Right renal cortex interstitium (tissue), 3 donors: ENCODE results near the gene LEFTY1. TPM values are rescaled to one million over a fixed set of nuclear protein-coding genes. Genes with fewer than 3 reads are reported as not detected.
A peak's percentile ranks its signal among the peaks of the same experiment; 100 is the strongest.
"Not testable (repeated sequence)": the region's sequence is repeated elsewhere in the genome, so short reads cannot be mapped to it uniquely, and the experiment has no call there.

Source experiments
- DNase-seq, 3 donors: peaks; one replicate each; pipeline ENCODE4 v3.0.0-alpha.2; 2013; ENCODE audit warnings: low read depth in 3 of 3, low spot score in 2 of 3
- polyA plus RNA-seq, 3 donors: library from polyadenylated mRNA; unstranded; fragments of 120-200 nt; gene quantifications; one replicate each; pipeline ENCODE4 v1.2.1, GENCODE V29; 2013; ENCODE audit not compliant: insufficient read length in 3 of 3

LEFTY1 gene
- polyA plus RNA-seq: 1 to 10 TPM; 3.0 to 5.8 (median 5.5) TPM

- peak in 2 of 3 donors; percentile 81 to 86 for DNase-seq
These were observed at the start of gene LEFTY1 for GRCh38 chr1:225888898-225889601. LEFTY1 (minus strand) TSS chr1:225889146; CDS start chr1:225889066, 80 bp downstream.

GRCh38 chr1:225937048-225937968 lies 48.4 kb upstream of the LEFTY1 start:
- DNase-seq: no peak

GRCh38 chr1:225936523-225936922 lies 47.6 kb upstream of the LEFTY1 start:
- no peak for DNase-seq

- not testable (repeated sequence) for DNase-seq
These were observed 47.1 kb upstream of the LEFTY1 start for GRCh38 chr1:225936086-225936485.

- DNase-seq: no peak
These were observed 45.8 kb upstream of the LEFTY1 start for GRCh38 chr1:225934711-225935110.

GRCh38 chr1:225933072-225933471 lies 44.1 kb upstream of the LEFTY1 start:
- DNase-seq: no peak

- no peak for DNase-seq
These were observed 42.6 kb upstream of the LEFTY1 start for GRCh38 chr1:225931270-225932136.

- no peak for DNase-seq
These were observed 41.6 kb upstream of the LEFTY1 start for GRCh38 chr1:225930566-225930965.

GRCh38 chr1:225929462-225929861 lies 40.5 kb upstream of the LEFTY1 start:
- DNase-seq: not testable (repeated sequence)

GRCh38 chr1:225928186-225929175 lies 39.5 kb upstream of the LEFTY1 start:
- no peak for DNase-seq

GRCh38 chr1:225926551-225927113 lies 37.7 kb upstream of the LEFTY1 start:
- no peak for DNase-seq

GRCh38 chr1:225923692-225924555 lies 35.0 kb upstream of the LEFTY1 start, which contains the start of gene PYCR2:
PYCR2 (minus strand) TSS chr1:225924250; CDS start chr1:225924110, 140 bp downstream.
- peak; percentile 85 to 93 (median 87) for DNase-seq

GRCh38 chr1:225923381-225923691 lies 34.4 kb upstream of the LEFTY1 start:
- DNase-seq: no peak

- no peak for DNase-seq
These were observed 33.1 kb upstream of the LEFTY1 start for GRCh38 chr1:225921734-225922709.

GRCh38 chr1:225919906-225920305 lies 31.0 kb upstream of the LEFTY1 start:
- no peak for DNase-seq

- DNase-seq: no peak
These were observed 29.3 kb upstream of the LEFTY1 start for GRCh38 chr1:225918280-225918679.

- no peak for DNase-seq
These were observed 28.6 kb upstream of the LEFTY1 start for GRCh38 chr1:225917536-225917935.
